Glutamatergic neuron (in vitro differentiated cells): ENCODE measurements around the gene CHD2. TPM values are rescaled to one million over a fixed set of nuclear protein-coding genes. Genes with fewer than 3 reads are reported as not detected.

ENCODE experiments used
- DNase-seq: peaks from one replicate; pipeline ENCODE4 v3.0.0; 2022
- H3K27ac Mint-ChIP-seq: one replicate; pipeline ENCODE4 v1.8.0; 2020; ENCODE audit warnings: mild to moderate bottlenecking, mixed read lengths, inconsistent platforms; ENCODE audit not compliant: unreplicated experiment
- H3K27me3 Mint-ChIP-seq: one replicate; pipeline ENCODE4 v1.8.0; 2020; ENCODE audit warnings: mild to moderate bottlenecking, moderate library complexity, mixed read lengths, inconsistent platforms; ENCODE audit not compliant: unreplicated experiment
- H3K36me3 Mint-ChIP-seq: one replicate; pipeline ENCODE4 v1.8.0; 2020; ENCODE audit warnings: mild to moderate bottlenecking, mixed read lengths, inconsistent platforms; ENCODE audit not compliant: unreplicated experiment
- H3K4me1 Mint-ChIP-seq: one replicate; pipeline ENCODE4 v1.8.0; 2020; ENCODE audit warnings: mild to moderate bottlenecking, low read depth, mixed read lengths, inconsistent platforms; ENCODE audit not compliant: unreplicated experiment
- H3K4me3 Mint-ChIP-seq: one replicate; pipeline ENCODE4 v1.8.0; 2020; ENCODE audit warnings: mild to moderate bottlenecking, mixed read lengths, inconsistent platforms; ENCODE audit not compliant: unreplicated experiment
- H3K9me3 Mint-ChIP-seq: one replicate; pipeline ENCODE4 v1.8.0; 2020; ENCODE audit warnings: mild to moderate bottlenecking, moderate library complexity, mixed read lengths, inconsistent platforms; ENCODE audit not compliant: unreplicated experiment
- CTCF ChIP-seq: fragments of 200-600 bp; sonication (generic); IDR thresholded peaks from one replicate; pipeline ENCODE4 v1.5.0; 2021; ENCODE audit not compliant: partially characterized antibody, unreplicated experiment
- total RNA-seq: library from RNA; stranded (reverse); fragmentation: NEBNext Ultra II Directional; extraction: Animal tissue kit (Norgen Biotek cat#: 25700); gene quantifications from one replicate; pipeline ENCODE4 v1.2.1, GENCODE V29; 2021; ENCODE audit not compliant: unreplicated experiment

CHD2 gene
- total RNA-seq, 1 donor from 2014 or later: 201 TPM

- Mint-ChIP-seq H3K27me3 (peaks cover 2% of the 10 kb centered on the region), H3K9me3 (peaks cover 3% of the 10 kb centered on the region), H3K4me1 (peaks cover 31% of the 10 kb centered on the region), H3K4me3 (peak overlapping the region; percentile 63), H3K36me3 (no peaks in the 10 kb centered on the region), H3K27ac (peak overlapping the region; percentile 81)
- DNase-seq: no peak
- TF ChIP-seq CTCF: no peak
These were observed 20.6 kb downstream of the CHD2 start for GRCh38 chr15:92920595-92921161.

DNA sequence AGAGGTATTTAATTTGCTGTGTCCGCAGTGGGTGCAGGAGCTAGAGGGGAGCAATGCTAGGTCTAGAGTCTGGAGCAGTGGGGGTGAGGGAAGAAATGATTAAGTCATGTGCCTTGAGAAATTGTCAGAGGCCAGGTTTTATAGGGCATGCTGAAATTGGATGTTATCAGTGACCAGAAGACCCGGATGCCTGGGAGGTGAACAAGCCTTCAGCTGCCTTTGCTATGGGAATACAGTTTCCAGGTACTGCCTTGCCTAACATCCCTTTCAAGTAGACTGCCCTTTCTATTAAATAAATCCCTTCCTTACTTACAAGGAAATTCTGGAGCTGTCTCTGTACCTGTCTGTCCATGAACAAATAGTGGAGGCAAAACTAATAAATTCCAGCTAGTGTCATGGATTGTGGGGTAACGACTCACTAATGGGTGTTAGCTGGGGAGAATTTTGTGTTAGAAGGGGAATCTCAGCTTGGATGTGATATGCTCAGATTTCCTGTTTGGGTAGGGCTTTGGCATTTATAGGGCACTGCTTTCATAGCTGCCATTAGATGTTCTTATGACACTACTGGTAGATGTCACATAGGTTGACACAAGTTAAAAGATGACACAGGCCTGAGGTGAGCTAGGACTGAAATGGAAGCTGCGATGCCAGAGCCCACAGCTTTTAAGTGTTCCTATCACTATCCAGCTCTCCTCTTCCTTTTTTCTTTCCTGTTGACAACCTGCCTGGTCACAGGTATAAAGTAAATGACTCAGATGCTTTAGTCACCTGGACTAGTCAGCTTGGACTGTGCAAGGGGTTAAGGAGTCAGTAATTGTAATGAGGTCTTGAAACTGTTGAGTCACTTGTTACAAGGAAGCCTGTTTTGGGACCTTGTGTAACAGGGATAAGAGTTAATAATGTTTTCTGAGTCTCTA is 21.3 kb downstream of the CHD2 start:
- DNase-seq: no peak
- Mint-ChIP-seq H3K27me3 (peaks cover 2% of the 10 kb centered on the region), H3K4me1 (peaks cover 24% of the 10 kb centered on the region), H3K9me3 (peaks cover 3% of the 10 kb centered on the region), H3K4me3 (peak overlapping the region; percentile 63), H3K27ac (peak overlapping the region; percentile 81), H3K36me3 (no peaks in the 10 kb centered on the region)
- no peak for TF ChIP-seq CTCF

- peaks cover 2% of the 10 kb centered on the region for H3K27me3 Mint-ChIP-seq
- peaks cover 24% of the 10 kb centered on the region for H3K4me1 Mint-ChIP-seq
- H3K4me3 Mint-ChIP-seq: no peak overlapping the region
- H3K9me3 Mint-ChIP-seq: peaks cover 3% of the 10 kb centered on the region
- DNase-seq: no peak
- peak overlapping the region; percentile 9 for H3K27ac Mint-ChIP-seq
- TF ChIP-seq CTCF: no peak
- H3K36me3 Mint-ChIP-seq: no peaks in the 10 kb centered on the region
These were observed 22.4 kb downstream of the CHD2 start for GRCh38 chr15:92922418-92923002.

GRCh38 chr15:92924216-92924615 is 24.1 kb downstream of the CHD2 start:
- DNase-seq: no peak
- no peak overlapping the region for H3K4me3 Mint-ChIP-seq
- no peak overlapping the region for H3K27ac Mint-ChIP-seq
- H3K27me3 Mint-ChIP-seq: peaks cover 2% of the 10 kb centered on the region
- TF ChIP-seq CTCF: no peak
- H3K9me3 Mint-ChIP-seq: peaks cover 3% of the 10 kb centered on the region
- H3K4me1 Mint-ChIP-seq: peaks cover 24% of the 10 kb centered on the region
- no peaks in the 10 kb centered on the region for H3K36me3 Mint-ChIP-seq
